IMR-90 (cell line): ENCODE measurements around the gene KCNA10. TPM values are rescaled to one million over a fixed set of nuclear protein-coding genes. Genes with fewer than 3 reads are reported as not detected.

Source experiments
- ATAC-seq: fragments of 200-7000 bp; cut with Tn5 transposase; 2 replicates; pipeline ENCODE4 v1.9.1; 2020; ENCODE audit warnings: low read depth, mild to moderate bottlenecking, moderate library complexity
- BruUV-seq: library from RNA; stranded (reverse); fragments of 400-500 nt; replicated peaks from 2 replicates; lab custom pipeline; 2021; lab: Mats Ljungman, UMichigan
- CTCF ChIA-PET: fragments of 300-600 bp; formaldehyde crosslinking; extraction: SDS; loops from one replicate; lab custom pipeline; 2021; ENCODE audit warnings: antibody characterized with exemption; lab: Yijun Ruan, JAX
- POLR2A ChIA-PET: fragments of 300-600 bp; sonication (Branson Sonifier 250); formaldehyde crosslinking; loops from one replicate; lab custom pipeline; 2022; ENCODE audit warnings: antibody characterized with exemption; ENCODE audit not compliant: unreplicated experiment; lab: Charles Lee
- DNase-seq: peaks from one replicate; pipeline ENCODE4 v3.0.0; 2013
- H2AFZ ChIP-seq: replicated peaks from 2 replicates; pipeline ENCODE3; 2013; ENCODE audit warnings: low read length, mild to moderate bottlenecking; ENCODE audit not compliant: poor library complexity
- H2AK5ac ChIP-seq: 2 replicates; pipeline ENCODE4 v1.6.1; 2013; ENCODE audit warnings: low read depth, low read length, inconsistent platforms
- H2AK9ac ChIP-seq: replicated peaks from 2 replicates; pipeline ENCODE3; 2013; ENCODE audit warnings: mild to moderate bottlenecking, low read depth, low read length, moderate library complexity; ENCODE audit not compliant: poor library complexity
- H2BK120ac ChIP-seq: 2 replicates; pipeline ENCODE4 v1.6.1; 2013; ENCODE audit warnings: low read depth, low read length, inconsistent platforms
- H2BK15ac ChIP-seq: 3 replicates; pipeline ENCODE4 v1.6.1; 2013; ENCODE audit warnings: low read depth, low read length, inconsistent platforms
- H2BK20ac ChIP-seq: 2 replicates; pipeline ENCODE4 v1.6.1; 2013; ENCODE audit warnings: low read depth, mild to moderate bottlenecking, inconsistent platforms, low read length, moderate library complexity
- H2BK5ac ChIP-seq: 2 replicates; pipeline ENCODE4 v1.6.1; 2013; ENCODE audit warnings: mild to moderate bottlenecking, low read depth, low read length, inconsistent platforms; ENCODE audit not compliant: poor library complexity, severe bottlenecking
- H3K14ac ChIP-seq: replicated peaks from 2 replicates; pipeline ENCODE4 v1.6.1; 2013; ENCODE audit warnings: low read depth, low read length, inconsistent platforms
- H3K18ac ChIP-seq: 2 replicates; pipeline ENCODE4 v1.6.1; 2013; ENCODE audit warnings: low read depth, low read length, control low read depth
- H3K23ac ChIP-seq: 2 replicates; pipeline ENCODE4 v1.6.1; 2013; ENCODE audit warnings: low read depth, low read length, inconsistent platforms
- H3K27ac ChIP-seq: 2 replicates; pipeline ENCODE4 v1.5.1; 2013; ENCODE audit warnings: mild to moderate bottlenecking, control low read depth, low read length; ENCODE audit not compliant: insufficient read depth
- H3K27me3 ChIP-seq: 2 replicates; pipeline ENCODE4 v1.6.1; 2013; ENCODE audit warnings: low read length; ENCODE audit not compliant: control insufficient read depth, insufficient read depth
- H3K36me3 ChIP-seq: 2 replicates; pipeline ENCODE4 v1.6.1; 2013; ENCODE audit warnings: low read length, mixed read lengths; ENCODE audit not compliant: control insufficient read depth, insufficient read depth
- H3K4ac ChIP-seq: 2 replicates; pipeline ENCODE4 v1.6.1; 2013; ENCODE audit warnings: low read depth, low read length, inconsistent platforms
- H3K4me1 ChIP-seq: 2 replicates; pipeline ENCODE4 v1.6.1; 2013; ENCODE audit warnings: low read length, mixed read lengths; ENCODE audit not compliant: control insufficient read depth, insufficient read depth
- H3K4me2 ChIP-seq: 2 replicates; pipeline ENCODE4 v1.6.1; 2013; ENCODE audit warnings: low read depth, mild to moderate bottlenecking, control low read depth, low read length, moderate library complexity
- H3K4me3 ChIP-seq: 2 replicates; pipeline ENCODE4 v1.5.1; 2013; ENCODE audit warnings: low read depth, mild to moderate bottlenecking, control low read depth, low read length, moderate library complexity; ENCODE audit not compliant: insufficient read depth
- H3K56ac ChIP-seq: 2 replicates; pipeline ENCODE4 v1.6.1; 2013; ENCODE audit warnings: low read length, inconsistent platforms; ENCODE audit not compliant: insufficient read depth; ENCODE audit errors: extremely low read depth
- H3K79me1 ChIP-seq, 2 experiments: 2 replicates each; pipeline ENCODE4 v1.6.1; 2013; ENCODE audit warnings: low read length in 2 of 2, inconsistent platforms in 1 of 2, low read depth in 1 of 2
- H3K9ac ChIP-seq: 2 replicates; pipeline ENCODE4 v1.6.1; 2013; ENCODE audit warnings: low read depth, low read length, control low read depth
- H3K9me1 ChIP-seq: 2 replicates; pipeline ENCODE4 v1.6.1; 2013; ENCODE audit warnings: low read length, inconsistent platforms; ENCODE audit not compliant: insufficient read depth
- H3K9me3 ChIP-seq: 2 replicates; pipeline ENCODE4 v1.6.1; 2013; ENCODE audit warnings: low read length; ENCODE audit not compliant: control insufficient read depth, insufficient read depth
- H4K20me1 ChIP-seq: 2 replicates; pipeline ENCODE4 v1.6.1; 2013; ENCODE audit warnings: low read length, inconsistent platforms; ENCODE audit not compliant: insufficient read depth
- H4K5ac ChIP-seq: 2 replicates; pipeline ENCODE4 v1.6.1; 2013; ENCODE audit warnings: mild to moderate bottlenecking, low read depth, low read length, control low read depth
- H4K8ac ChIP-seq, 2 experiments: 2 replicates each; pipeline ENCODE4 v1.6.1; 2013; ENCODE audit warnings: low read depth in 2 of 2, low read length in 2 of 2, control low read depth in 1 of 2, inconsistent platforms in 1 of 2
- H4K91ac ChIP-seq: 2 replicates; pipeline ENCODE4 v1.6.1; 2013; ENCODE audit warnings: low read depth, low read length, inconsistent platforms; ENCODE audit not compliant: insufficient read depth
- BHLHE40 ChIP-seq: fragments of 150-350 bp; IDR thresholded peaks from 2 replicates; pipeline ENCODE4 v1.6.1; 2016; ENCODE audit warnings: mild to moderate bottlenecking, low read depth, low read length
- CEBPB ChIP-seq: IDR thresholded peaks from 2 replicates; pipeline ENCODE4 v1.6.1; 2012; ENCODE audit warnings: low read depth, low read length, improper control_type of control experiment
- CHD1 ChIP-seq: IDR thresholded peaks from 2 replicates; pipeline ENCODE4 v1.6.1; 2012; ENCODE audit warnings: low read depth, low read length, improper control_type of control experiment
- MAZ ChIP-seq: IDR thresholded peaks from 2 replicates; pipeline ENCODE4 v1.6.1; 2012; ENCODE audit warnings: low read depth, mild to moderate bottlenecking, low read length, improper control_type of control experiment, moderate library complexity, borderline replicate concordance
- NFE2L2 ChIP-seq: fragments of 150-350 bp; IDR thresholded peaks from 2 replicates; pipeline ENCODE4 v1.6.1; 2016; ENCODE audit warnings: low read depth, mild to moderate bottlenecking, low read length
- POLR2A ChIP-seq: IDR thresholded peaks from 2 replicates; pipeline ENCODE4 v1.6.1; 2012; ENCODE audit warnings: mild to moderate bottlenecking, low read depth, low read length
- RAD21 ChIP-seq: IDR thresholded peaks from 2 replicates; pipeline ENCODE4 v1.6.1; 2012; ENCODE audit warnings: low read length, improper control_type of control experiment
- RFX5 ChIP-seq: IDR thresholded peaks from 2 replicates; pipeline ENCODE4 v1.8.0; 2012; ENCODE audit warnings: low read depth, mild to moderate bottlenecking, low read length, moderate library complexity
- SMC3 ChIP-seq: fragments of 150-350 bp; IDR thresholded peaks from 2 replicates; pipeline ENCODE4 v1.6.1; 2016; ENCODE audit warnings: low read depth, mild to moderate bottlenecking, antibody characterized with exemption, low read length, moderate library complexity
- WGBS, 2 experiments: methylation state at CpG; one replicate each; pipeline versions ENCODE4 v1.1.5 to v1.1.7; 2013; ENCODE audit warnings: missing lambda C conversion rate in 2 of 2; ENCODE audit not compliant: insufficient read length in 1 of 2; ENCODE audit errors: extremely low coverage in 2 of 2; 5-methylcytosine and 5-hydroxymethylcytosine counted together
- dilution Hi-C: fragments of 300-500 bp; cut with HindIII; formaldehyde crosslinking; loops from one replicate; pipeline ENCODE4 v1.14.3; 2018; ENCODE audit warnings: low sequenced_read_pairs; ENCODE audit not compliant: unreplicated experiment
- in situ Hi-C: fragments of 300-500 bp; cut with MboI; formaldehyde crosslinking; loops from 3 replicates; pipeline ENCODE4 v1.14.3; 2019; ENCODE audit warnings: low sequenced_read_pairs, inconsistent platforms, mixed read lengths
- intact Hi-C: fragments of 100-400 bp; cut with micrococcal nuclease; formaldehyde crosslinking; loops from 2 replicates; pipeline ENCODE4 v1.10.0; 2022
- polyA plus RNA-seq, 3 experiments: library from polyadenylated mRNA; depleted of rRNA; stranded (reverse); fragments of >200 nt; gene quantifications; 2 replicates each; pipeline ENCODE4 v1.2.3, GENCODE V29; 2012; ENCODE audit warnings: low replicate concordance in 1 of 3
- total RNA-seq: library from RNA; depleted of rRNA; stranded (reverse); fragments of >200 nt; gene quantifications from 2 replicates; pipeline ENCODE4 v1.2.3, GENCODE V29; 2012
- TF ChIP-seq, protein P1 (sequence below): fragments of 150-350 bp; IDR thresholded peaks from 2 replicates; pipeline ENCODE4 v1.6.1; 2017; ENCODE audit warnings: mild to moderate bottlenecking, antibody characterized with exemption, low read length, low read depth
- TF ChIP-seq, protein P2 (sequence below): fragments of 150-350 bp; IDR thresholded peaks from 2 replicates; pipeline ENCODE4 v1.6.1; 2016; ENCODE audit warnings: low read depth, mild to moderate bottlenecking, low read length, moderate library complexity, borderline replicate concordance

KCNA10 gene
- total and polyA plus RNA-seq, 2 of the 4 experiments (the other 2 are of a cell fraction): not detected

DNA sequence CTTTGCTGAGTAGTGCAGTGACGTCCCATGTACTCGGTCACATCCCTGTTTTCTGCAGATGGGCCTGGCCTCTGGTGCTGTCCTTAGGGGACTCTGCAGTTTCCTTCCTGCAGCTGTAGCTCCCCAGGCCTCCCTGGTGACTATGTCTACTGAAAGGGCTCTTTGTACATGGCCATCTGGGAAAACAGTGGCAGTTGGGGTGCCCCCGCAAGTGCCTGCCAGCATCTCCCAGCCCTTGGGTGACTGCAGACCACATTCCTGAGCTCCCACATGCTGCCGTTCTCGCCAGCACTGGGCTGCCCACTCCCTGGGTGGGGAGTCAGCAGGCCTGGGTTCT lies 37.5 kb upstream of the KCNA10 start:
- dilution Hi-C loops (no loop called here), in situ Hi-C loops (no loop called here), intact Hi-C loops (no loop called here)
- Histone ChIP-seq H3K4me1 (no peaks in the 10 kb centered on the region), H3K4me2 (no peak overlapping the region), H2BK5ac (no peak overlapping the region), H2AK5ac (no peak overlapping the region), H3K27me3 (peaks cover 43% of the 10 kb centered on the region), H3K18ac (no peak overlapping the region), H3K4ac (no peak overlapping the region), H3K9me1 (no peaks in the 10 kb centered on the region), H2BK120ac (no peak overlapping the region), H3K27ac (no peak overlapping the region), H2AFZ (no peak overlapping the region), H4K20me1 (no peaks in the 10 kb centered on the region), H3K14ac (no peak overlapping the region), H4K91ac (no peak overlapping the region), H4K8ac (no peak overlapping the region), H3K79me1 (no peaks in the 10 kb centered on the region), H3K23ac (no peak overlapping the region), H3K9me3 (no peaks in the 10 kb centered on the region), H4K5ac (no peak overlapping the region), H3K9ac (no peak overlapping the region), H3K56ac (no peak overlapping the region), H2BK20ac (no peak overlapping the region), H2AK9ac (no peak overlapping the region), H3K4me3 (no peak overlapping the region), H3K36me3 (no peaks in the 10 kb centered on the region), H2BK15ac (no peak overlapping the region)
- DNase-seq: no peak
- ChIA-PET CTCF (no interaction called here), POLR2A (no interaction called here)
- ATAC-seq: no peak
- 38% methylated on average over 2 of the region's 5 CpGs; no CpG with 5 or more reads in 1 of the 2 experiments for WGBS, 2 experiments
- BruUV-seq: no TSS peak
- TF ChIP-seq POLR2A (no peak), CEBPB (no peak), MAZ (no peak), RFX5 (no peak), NFE2L2 (no peak), RAD21 (no peak), SMC3 (no peak), CHD1 (no peak), BHLHE40 (no peak)
- TF ChIP-seq, protein P1, sequence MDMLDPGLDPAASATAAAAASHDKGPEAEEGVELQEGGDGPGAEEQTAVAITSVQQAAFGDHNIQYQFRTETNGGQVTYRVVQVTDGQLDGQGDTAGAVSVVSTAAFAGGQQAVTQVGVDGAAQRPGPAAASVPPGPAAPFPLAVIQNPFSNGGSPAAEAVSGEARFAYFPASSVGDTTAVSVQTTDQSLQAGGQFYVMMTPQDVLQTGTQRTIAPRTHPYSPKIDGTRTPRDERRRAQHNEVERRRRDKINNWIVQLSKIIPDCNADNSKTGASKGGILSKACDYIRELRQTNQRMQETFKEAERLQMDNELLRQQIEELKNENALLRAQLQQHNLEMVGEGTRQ: no peak
- TF ChIP-seq, protein P2, sequence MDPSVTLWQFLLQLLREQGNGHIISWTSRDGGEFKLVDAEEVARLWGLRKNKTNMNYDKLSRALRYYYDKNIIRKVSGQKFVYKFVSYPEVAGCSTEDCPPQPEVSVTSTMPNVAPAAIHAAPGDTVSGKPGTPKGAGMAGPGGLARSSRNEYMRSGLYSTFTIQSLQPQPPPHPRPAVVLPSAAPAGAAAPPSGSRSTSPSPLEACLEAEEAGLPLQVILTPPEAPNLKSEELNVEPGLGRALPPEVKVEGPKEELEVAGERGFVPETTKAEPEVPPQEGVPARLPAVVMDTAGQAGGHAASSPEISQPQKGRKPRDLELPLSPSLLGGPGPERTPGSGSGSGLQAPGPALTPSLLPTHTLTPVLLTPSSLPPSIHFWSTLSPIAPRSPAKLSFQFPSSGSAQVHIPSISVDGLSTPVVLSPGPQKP: no peak
